Stimulated activated CD4-positive, alpha-beta T cell treated with anti-CD3 and anti-CD28 coated beads, Interleukin-12 subunit alpha, Interleukin-12 subunit beta, amount 100 ng/mL, for 4 hours (primary cell): Measurements from ENCODE around the gene MMD.

Experiments
- DNase-seq: peaks from one replicate; pipeline ENCODE4 v3.0.0-alpha.2; 2020

MMD gene

DNA sequence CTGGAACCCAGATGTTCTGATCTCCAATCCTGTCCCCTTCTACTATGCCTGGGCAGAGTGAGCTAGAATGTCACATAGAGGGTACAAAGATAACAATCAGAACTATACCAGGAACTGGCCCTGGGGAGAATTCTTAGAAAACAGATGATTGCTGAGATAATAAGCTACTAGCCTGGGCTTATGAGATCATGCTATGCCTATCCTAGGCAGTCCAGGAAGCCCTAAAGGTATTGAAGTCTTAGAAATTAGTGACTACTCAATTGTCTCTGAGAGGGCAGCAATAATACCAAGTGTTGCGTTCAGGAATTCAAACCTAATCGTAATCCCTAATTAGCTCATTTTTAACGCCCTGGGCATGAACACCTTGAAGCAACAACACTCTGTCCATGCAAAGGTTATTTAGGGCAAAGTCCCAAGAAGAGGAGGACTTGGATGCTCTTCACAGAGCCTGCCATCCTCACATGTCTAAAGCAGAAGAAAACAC is 77.1 kb downstream of the MMD start:
- DNase-seq: no peak

DNA sequence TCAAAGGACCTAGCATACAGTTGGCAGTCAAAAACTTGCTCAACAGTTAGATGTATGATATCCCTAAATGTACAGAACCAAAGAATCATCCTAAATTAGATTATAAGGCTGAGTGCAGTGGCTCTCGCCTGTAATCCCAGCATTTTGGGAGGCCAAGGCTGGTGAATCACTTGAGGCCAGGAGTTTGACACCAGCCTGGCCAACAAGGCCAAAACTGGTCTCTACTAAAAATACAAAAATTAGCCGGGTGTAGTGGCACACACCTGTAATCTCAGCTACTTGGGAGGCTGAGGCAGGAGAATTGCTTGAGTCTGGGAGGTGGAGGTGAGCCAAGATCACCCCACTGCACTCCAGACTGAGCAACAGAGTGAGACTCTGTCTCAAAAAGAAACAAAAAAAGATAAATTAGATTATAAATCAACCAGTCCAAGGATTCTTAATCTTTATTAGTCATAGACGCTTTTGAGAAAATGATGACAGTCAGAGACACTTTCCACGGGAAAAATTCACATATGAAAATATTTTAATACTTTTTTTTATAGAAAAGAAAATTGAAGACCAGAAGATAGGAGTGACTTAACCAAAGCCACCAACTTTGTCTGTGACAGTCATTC is 77.6 kb downstream of the MMD start:
- no peak for DNase-seq

DNA sequence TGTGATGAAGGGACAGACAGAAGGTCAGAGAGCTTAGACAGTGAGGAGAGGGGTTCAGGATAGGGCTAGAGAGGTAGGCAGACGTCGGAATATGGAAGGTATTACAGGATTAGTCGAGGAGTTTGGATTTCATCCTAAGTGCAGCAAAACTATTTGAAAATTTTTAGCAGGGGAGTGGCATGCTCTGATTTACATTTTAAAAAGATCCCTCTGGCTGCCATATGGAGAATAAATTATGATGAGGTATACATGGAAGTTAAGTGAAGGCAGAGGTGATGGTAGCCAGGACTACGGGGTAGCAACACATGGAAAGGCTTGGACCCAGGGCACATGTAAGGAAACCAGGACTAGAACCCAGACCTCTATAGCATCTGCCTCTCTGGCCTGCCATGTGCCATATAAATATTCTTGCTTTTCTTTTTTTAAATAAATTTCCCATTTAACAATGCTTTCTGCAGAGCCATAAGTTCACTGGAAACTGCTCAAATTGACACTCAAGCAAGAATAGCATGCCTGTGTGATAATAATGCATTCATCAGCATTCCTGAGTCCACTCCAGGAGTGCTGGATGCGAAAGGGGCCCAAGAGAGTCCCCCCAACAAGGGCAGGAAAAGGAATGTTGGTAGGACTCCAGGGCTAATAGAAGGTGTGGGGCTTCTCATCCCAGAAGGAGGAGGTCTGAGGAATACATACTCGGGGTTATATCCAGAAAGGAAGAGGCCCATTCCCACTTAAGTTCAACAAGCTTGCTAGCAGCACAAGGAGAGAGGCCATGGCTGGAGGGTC is 78.6 kb downstream of the MMD start:
- no peak for DNase-seq
